Duodenal mucosa (tissue), 2 donors: ENCODE data around the gene CKMT2.

ENCODE experiments used
- H3K27ac ChIP-seq: one replicate; pipeline ENCODE4 v1.7.0; 2013; ENCODE audit warnings: low read depth, low read length
- H3K27me3 ChIP-seq, 2 donors: one replicate each; pipeline ENCODE4 v1.7.0; 2013; ENCODE audit warnings: low read length in 2 of 2, control low read depth in 1 of 2; ENCODE audit not compliant: insufficient read depth in 2 of 2, control insufficient read depth in 1 of 2
- H3K36me3 ChIP-seq, 2 donors: one replicate each; pipeline ENCODE4 v1.7.0; 2013; ENCODE audit warnings: low read length in 2 of 2, control low read depth in 1 of 2; ENCODE audit not compliant: insufficient read depth in 2 of 2, control insufficient read depth in 1 of 2
- H3K4me1 ChIP-seq, 2 donors: one replicate each; pipeline ENCODE4 v1.7.0; 2013; ENCODE audit warnings: low read length in 2 of 2, control low read depth in 1 of 2; ENCODE audit not compliant: insufficient read depth in 2 of 2, control insufficient read depth in 1 of 2
- H3K4me3 ChIP-seq, 2 donors: one replicate each; pipeline ENCODE4 v1.7.0; 2013; ENCODE audit warnings: low read length in 2 of 2, low read depth in 1 of 2
- H3K9ac ChIP-seq, 2 donors: one replicate each; pipeline ENCODE4 v1.7.0; 2013; ENCODE audit warnings: low read length in 2 of 2, low read depth in 1 of 2
- H3K9me3 ChIP-seq, 2 donors: one replicate each; pipeline ENCODE4 v1.7.0; 2013; ENCODE audit warnings: low read length in 2 of 2, control low read depth in 1 of 2; ENCODE audit not compliant: control insufficient read depth in 1 of 2

The CKMT2 gene

GRCh38 chr5:81195335-81195929, 37.7 kb upstream of the CKMT2 start:
- Histone ChIP-seq H3K36me3 (no peaks in the 10 kb centered on the region), H3K27me3 (no peaks in the 10 kb centered on the region), H3K4me1 (peaks cover 7% of the 10 kb centered on the region in 2 donors), H3K4me3 (no peak overlapping the region), H3K27ac (no peak overlapping the region), H3K9ac (no peak overlapping the region), H3K9me3 (no peaks in the 10 kb centered on the region)

- Histone ChIP-seq H3K27ac (no peak overlapping the region), H3K9ac (no peak overlapping the region), H3K27me3 (no peaks in the 10 kb centered on the region), H3K4me1 (peaks cover 0 to 4% of the 10 kb centered on the region in 2 donors), H3K36me3 (no peaks in the 10 kb centered on the region), H3K9me3 (no peaks in the 10 kb centered on the region), H3K4me3 (no peak overlapping the region)
These were observed 30.5 kb upstream of the CKMT2 start for GRCh38 chr5:81202655-81203054.

GRCh38 chr5:81203729-81204128, 29.4 kb upstream of the CKMT2 start:
- Histone ChIP-seq H3K9ac (no peak overlapping the region), H3K9me3 (no peaks in the 10 kb centered on the region), H3K4me1 (peaks cover 0 to 4% of the 10 kb centered on the region in 2 donors), H3K27me3 (no peaks in the 10 kb centered on the region), H3K27ac (no peak overlapping the region), H3K4me3 (no peak overlapping the region), H3K36me3 (no peaks in the 10 kb centered on the region)

GRCh38 chr5:81204205-81204604, 28.9 kb upstream of the CKMT2 start:
- no peaks in the 10 kb centered on the region for H3K27me3 ChIP-seq
- peaks cover 0 to under 1% of the 10 kb centered on the region in 2 donors for H3K4me1 ChIP-seq
- H3K4me3 ChIP-seq, result no peak overlapping the region
- H3K9ac ChIP-seq, result no peak overlapping the region
- no peak overlapping the region for H3K27ac ChIP-seq
- peaks cover 0 to 3% of the 10 kb centered on the region in 2 donors for H3K36me3 ChIP-seq
- no peaks in the 10 kb centered on the region for H3K9me3 ChIP-seq

GRCh38 chr5:81205058-81205457, 28.1 kb upstream of the CKMT2 start:
- H3K9me3 ChIP-seq, result no peaks in the 10 kb centered on the region
- peaks cover 0 to 6% of the 10 kb centered on the region in 2 donors for H3K36me3 ChIP-seq
- H3K27me3 ChIP-seq, result no peaks in the 10 kb centered on the region
- H3K9ac ChIP-seq, result no peak overlapping the region
- no peak overlapping the region for H3K27ac ChIP-seq
- H3K4me1 ChIP-seq, result no peaks in the 10 kb centered on the region
- no peak overlapping the region for H3K4me3 ChIP-seq

- H3K36me3 ChIP-seq, result peaks cover 0 to 6% of the 10 kb centered on the region in 2 donors
- H3K27me3 ChIP-seq, result no peaks in the 10 kb centered on the region
- no peak overlapping the region for H3K27ac ChIP-seq
- H3K4me1 ChIP-seq, result peaks cover 0 to 4% of the 10 kb centered on the region in 2 donors
- no peak overlapping the region for H3K4me3 ChIP-seq
- H3K9me3 ChIP-seq, result no peaks in the 10 kb centered on the region
- no peak overlapping the region for H3K9ac ChIP-seq
These were observed 26.1 kb upstream of the CKMT2 start for GRCh38 chr5:81207009-81207408.

GRCh38 chr5:81208904-81209303, 24.2 kb upstream of the CKMT2 start:
- no peak overlapping the region for H3K9ac ChIP-seq
- H3K27me3 ChIP-seq, result no peaks in the 10 kb centered on the region
- H3K4me1 ChIP-seq, result peaks cover 7 to 16% of the 10 kb centered on the region in 2 donors
- H3K9me3 ChIP-seq, result no peaks in the 10 kb centered on the region
- H3K4me3 ChIP-seq, result no peak overlapping the region
- H3K27ac ChIP-seq, result no peak overlapping the region
- peaks cover 0 to 6% of the 10 kb centered on the region in 2 donors for H3K36me3 ChIP-seq

- Histone ChIP-seq H3K4me1 (peaks cover 7 to 16% of the 10 kb centered on the region in 2 donors), H3K4me3 (no peak overlapping the region), H3K9me3 (no peaks in the 10 kb centered on the region), H3K27me3 (no peaks in the 10 kb centered on the region), H3K27ac (no peak overlapping the region), H3K9ac (no peak overlapping the region), H3K36me3 (peaks cover 0 to 6% of the 10 kb centered on the region in 2 donors)
These were observed 23.7 kb upstream of the CKMT2 start for GRCh38 chr5:81209386-81209785.

- no peak overlapping the region for H3K27ac ChIP-seq
- peaks cover 7 to 16% of the 10 kb centered on the region in 2 donors for H3K4me1 ChIP-seq
- H3K9me3 ChIP-seq, result no peaks in the 10 kb centered on the region
- no peaks in the 10 kb centered on the region for H3K27me3 ChIP-seq
- H3K9ac ChIP-seq, result no peak overlapping the region
- H3K4me3 ChIP-seq, result no peak overlapping the region
- peaks cover 0 to 6% of the 10 kb centered on the region in 2 donors for H3K36me3 ChIP-seq
These were observed 23.1 kb upstream of the CKMT2 start for GRCh38 chr5:81209869-81210493.

- Histone ChIP-seq H3K4me1 (peaks cover 7 to 16% of the 10 kb centered on the region in 2 donors), H3K27ac (no peak overlapping the region), H3K36me3 (peaks cover 0 to 6% of the 10 kb centered on the region in 2 donors)
These were observed 20.8 kb upstream of the CKMT2 start for GRCh38 chr5:81212211-81212751.

More at GRCh38 chr5:81212211-81212751, 20.8 kb upstream of the CKMT2 start:
- H3K27me3 ChIP-seq, result no peaks in the 10 kb centered on the region
- H3K9me3 ChIP-seq, result no peaks in the 10 kb centered on the region
- no peak overlapping the region for H3K4me3 ChIP-seq
- H3K9ac ChIP-seq, result no peak overlapping the region
